DOHH2 (cell line): ENCODE measurements around the gene DMTF1.
A peak's percentile ranks its signal among the peaks of the same experiment; 100 is the strongest.

Experiments used
- H3F3A ChIP-seq: fragments of 200-600 bp; sonication (generic), shearing (Covaris generic); 2 replicates; pipeline ENCODE4 v1.6.0; 2016; ENCODE audit warnings: antibody characterized with exemption, mild to moderate bottlenecking; ENCODE audit not compliant: control insufficient read depth, insufficient read depth
- H3K27ac ChIP-seq: fragments of 200-600 bp; sonication (generic); 2 replicates; pipeline ENCODE4 v1.5.1; 2014; ENCODE audit warnings: low read depth, mild to moderate bottlenecking, low read length, moderate library complexity
- H3K27me3 ChIP-seq: fragments of 200-600 bp; sonication (generic); 2 replicates; pipeline ENCODE4 v1.6.1; 2014; ENCODE audit warnings: mild to moderate bottlenecking, low read length, mixed read lengths; ENCODE audit not compliant: control insufficient read depth
- H3K36me3 ChIP-seq: fragments of 200-600 bp; sonication (generic); 2 replicates; pipeline ENCODE4 v1.6.1; 2014; ENCODE audit warnings: mild to moderate bottlenecking, low read length, moderate library complexity, mixed read lengths; ENCODE audit not compliant: control insufficient read depth
- H3K4me1 ChIP-seq: fragments of 200-600 bp; sonication (generic); 2 replicates; pipeline ENCODE4 v1.6.1; 2014; ENCODE audit warnings: mild to moderate bottlenecking, low read length, mixed read lengths; ENCODE audit not compliant: control insufficient read depth
- H3K4me2 ChIP-seq: fragments of 200-600 bp; sonication (generic); 2 replicates; pipeline ENCODE4 v1.6.0; 2014; ENCODE audit warnings: mild to moderate bottlenecking, low read length, moderate library complexity
- H3K4me3 ChIP-seq: fragments of 200-600 bp; sonication (generic); 2 replicates; pipeline ENCODE4 v1.5.1; 2014; ENCODE audit warnings: mild to moderate bottlenecking, low read length, mixed read lengths
- H3K79me2 ChIP-seq: fragments of 200-600 bp; sonication (generic); 2 replicates; pipeline ENCODE4 v1.6.1; 2014; ENCODE audit warnings: mild to moderate bottlenecking, low read length, mixed read lengths; ENCODE audit not compliant: control insufficient read depth
- H3K9me2 ChIP-seq: fragments of 200-600 bp; sonication (generic); replicated peaks from 2 replicates; pipeline ENCODE4 v1.6.1; 2014; ENCODE audit warnings: mild to moderate bottlenecking, low read length, mixed read lengths; ENCODE audit not compliant: control insufficient read depth
- H3K9me3 ChIP-seq: fragments of 200-600 bp; sonication (generic); 2 replicates; pipeline ENCODE4 v1.6.1; 2014; ENCODE audit warnings: antibody characterized with exemption, low read length, mixed read lengths; ENCODE audit not compliant: control insufficient read depth, insufficient read depth
- H4K20me1 ChIP-seq: fragments of 200-600 bp; sonication (generic); 2 replicates; pipeline ENCODE4 v1.6.0; 2014; ENCODE audit warnings: low read depth, mild to moderate bottlenecking, antibody characterized with exemption, low read length, moderate library complexity; ENCODE audit not compliant: control insufficient read depth, insufficient read depth
- EZH2phosphoT487 ChIP-seq: fragments of 200-600 bp; sonication (generic); IDR thresholded peaks from 2 replicates; pipeline ENCODE4 v1.6.1; 2017; ENCODE audit warnings: borderline replicate concordance, mild to moderate bottlenecking, antibody characterized with exemption, low read length, moderate library complexity, mixed read lengths
- TF ChIP-seq, protein P1 (sequence below): fragments of 200-600 bp; sonication (generic); IDR thresholded peaks from one replicate; pipeline ENCODE4 v1.5.1; 2014; ENCODE audit warnings: antibody characterized with exemption, mild to moderate bottlenecking, low read depth, low read length; ENCODE audit not compliant: poor library complexity, severe bottlenecking

The DMTF1 gene

DNA sequence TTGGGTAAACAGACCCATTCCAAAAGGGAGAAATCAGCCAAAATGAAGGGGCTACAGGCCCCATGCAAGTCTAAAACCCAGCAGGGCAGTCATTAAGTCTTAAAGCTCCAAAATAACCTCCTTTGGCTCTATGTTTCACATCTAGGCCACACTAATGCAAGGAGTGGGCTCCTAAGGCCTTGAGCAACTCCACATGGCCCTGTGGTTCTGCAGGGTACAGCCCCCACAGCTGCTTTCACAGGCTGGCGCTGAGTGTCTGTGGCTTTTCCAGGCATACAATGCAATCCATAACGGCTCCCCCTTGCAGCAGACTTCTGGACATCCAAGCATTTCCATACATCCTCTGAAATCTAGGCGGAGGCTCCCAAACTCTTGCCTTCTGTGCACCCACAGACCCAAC, 58.3 kb downstream of the DMTF1 start:
- peaks cover 14% of the 10 kb centered on the region for H3F3A ChIP-seq
- H3K4me1 ChIP-seq, result peaks cover 41% of the 10 kb centered on the region
- no peak overlapping the region for H3K27ac ChIP-seq
- H3K4me3 ChIP-seq, result no peak overlapping the region
- peaks cover 61% of the 10 kb centered on the region for H3K9me3 ChIP-seq
- no peak overlapping the region for H3K4me2 ChIP-seq
- TF ChIP-seq, protein P1, sequence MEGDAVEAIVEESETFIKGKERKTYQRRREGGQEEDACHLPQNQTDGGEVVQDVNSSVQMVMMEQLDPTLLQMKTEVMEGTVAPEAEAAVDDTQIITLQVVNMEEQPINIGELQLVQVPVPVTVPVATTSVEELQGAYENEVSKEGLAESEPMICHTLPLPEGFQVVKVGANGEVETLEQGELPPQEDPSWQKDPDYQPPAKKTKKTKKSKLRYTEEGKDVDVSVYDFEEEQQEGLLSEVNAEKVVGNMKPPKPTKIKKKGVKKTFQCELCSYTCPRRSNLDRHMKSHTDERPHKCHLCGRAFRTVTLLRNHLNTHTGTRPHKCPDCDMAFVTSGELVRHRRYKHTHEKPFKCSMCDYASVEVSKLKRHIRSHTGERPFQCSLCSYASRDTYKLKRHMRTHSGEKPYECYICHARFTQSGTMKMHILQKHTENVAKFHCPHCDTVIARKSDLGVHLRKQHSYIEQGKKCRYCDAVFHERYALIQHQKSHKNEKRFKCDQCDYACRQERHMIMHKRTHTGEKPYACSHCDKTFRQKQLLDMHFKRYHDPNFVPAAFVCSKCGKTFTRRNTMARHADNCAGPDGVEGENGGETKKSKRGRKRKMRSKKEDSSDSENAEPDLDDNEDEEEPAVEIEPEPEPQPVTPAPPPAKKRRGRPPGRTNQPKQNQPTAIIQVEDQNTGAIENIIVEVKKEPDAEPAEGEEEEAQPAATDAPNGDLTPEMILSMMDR, result no peak
- TF ChIP-seq EZH2phosphoT487, result no peak
- H3K79me2 ChIP-seq, result peaks cover 100% of the 10 kb centered on the region
- peaks cover 100% of the 10 kb centered on the region for H3K36me3 ChIP-seq
- H3K27me3 ChIP-seq, result no peaks in the 10 kb centered on the region
- peaks cover 37% of the 10 kb centered on the region for H4K20me1 ChIP-seq
- H3K9me2 ChIP-seq, result no peaks in the 10 kb centered on the region

DNA sequence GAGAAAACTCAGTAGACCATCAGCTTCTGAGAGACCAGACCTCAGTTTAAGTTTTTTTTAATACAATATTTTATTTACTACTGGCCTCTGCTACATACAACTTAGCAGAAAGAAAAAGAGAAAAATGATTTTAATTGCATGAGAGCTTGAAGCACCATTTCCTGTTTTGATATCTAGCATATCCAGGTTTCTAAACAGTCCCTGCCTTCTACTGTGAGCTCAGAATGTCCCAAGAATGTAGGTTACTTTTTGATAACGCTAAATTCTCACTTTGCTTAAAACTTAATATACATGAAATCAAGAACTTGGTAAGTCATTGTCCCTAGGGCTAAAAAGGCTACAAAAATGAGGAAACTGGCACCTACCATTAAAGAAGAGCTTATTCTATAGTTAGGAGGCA, 60.2 kb downstream of the DMTF1 start:
- H3K4me3 ChIP-seq, result peak overlapping the region; percentile 90
- peaks cover 61% of the 10 kb centered on the region for H3K4me1 ChIP-seq
- peaks cover 96% of the 10 kb centered on the region for H3K36me3 ChIP-seq
- peak overlapping the region; percentile 74 for H3K4me2 ChIP-seq
- H3K9me3 ChIP-seq, result peaks cover 43% of the 10 kb centered on the region
- H3K9me2 ChIP-seq, result no peaks in the 10 kb centered on the region
- H3K27me3 ChIP-seq, result no peaks in the 10 kb centered on the region
- TF ChIP-seq, protein P1, result no peak
- TF ChIP-seq EZH2phosphoT487, result no peak
- H3F3A ChIP-seq, result peaks cover 23% of the 10 kb centered on the region
- H3K27ac ChIP-seq, result peak overlapping the region; percentile 96
- peaks cover 35% of the 10 kb centered on the region for H4K20me1 ChIP-seq
- H3K79me2 ChIP-seq, result peaks cover 93% of the 10 kb centered on the region

DNA sequence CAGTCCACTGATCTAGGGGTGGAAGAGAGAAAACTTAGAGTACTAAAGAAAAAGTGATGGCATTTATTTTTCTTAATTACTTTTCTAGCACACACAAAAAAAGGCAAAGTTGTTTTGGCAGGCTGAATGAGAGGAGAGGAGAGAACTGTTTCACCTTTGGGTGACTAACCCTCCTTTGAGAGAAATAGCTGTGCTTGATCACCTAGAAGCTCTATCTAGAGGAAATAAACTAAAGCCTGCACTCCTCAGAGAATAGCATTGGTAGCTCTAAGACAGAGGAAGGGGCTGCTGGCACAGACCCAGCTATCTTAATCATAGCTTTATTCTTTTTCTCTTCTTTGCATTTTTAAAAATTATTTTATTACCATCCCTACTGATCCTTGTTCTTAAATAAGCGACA, 61.0 kb downstream of the DMTF1 start:
- Histone ChIP-seq H3K27ac (peak overlapping the region; percentile 96), H3K9me3 (peaks cover 37% of the 10 kb centered on the region), H3K4me1 (peaks cover 64% of the 10 kb centered on the region), H3K4me3 (peak overlapping the region; percentile 90), H3F3A (peaks cover 31% of the 10 kb centered on the region), H3K4me2 (peak overlapping the region; percentile 74), H4K20me1 (peaks cover 35% of the 10 kb centered on the region), H3K79me2 (peaks cover 93% of the 10 kb centered on the region), H3K36me3 (peaks cover 96% of the 10 kb centered on the region), H3K9me2 (no peaks in the 10 kb centered on the region), H3K27me3 (no peaks in the 10 kb centered on the region)
- TF ChIP-seq EZH2phosphoT487, result no peak
- TF ChIP-seq, protein P1, result no peak

DNA sequence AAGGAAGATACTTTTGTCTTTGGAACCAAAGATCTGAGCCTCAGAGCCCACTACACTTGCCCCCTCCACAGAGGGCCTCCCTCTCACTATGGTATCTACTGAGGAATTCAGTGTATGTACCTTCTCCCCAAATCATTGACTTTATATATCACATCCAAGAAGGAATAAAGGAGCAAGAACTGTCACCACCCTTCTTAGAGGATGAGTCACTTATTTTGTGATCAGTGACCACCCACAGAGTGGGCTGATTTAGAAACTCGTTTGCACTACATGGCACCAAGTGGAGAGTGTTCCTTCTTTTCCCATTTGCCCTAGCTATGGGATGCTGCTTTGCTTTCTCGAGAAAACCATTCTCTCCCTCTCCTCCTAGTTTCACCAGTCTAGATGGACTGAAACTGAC, 61.6 kb downstream of the DMTF1 start:
- peaks cover 35% of the 10 kb centered on the region for H3F3A ChIP-seq
- TF ChIP-seq, protein P1, result no peak
- no peak for TF ChIP-seq EZH2phosphoT487
- H3K4me2 ChIP-seq, result peak overlapping the region; percentile 74
- peaks cover 96% of the 10 kb centered on the region for H3K36me3 ChIP-seq
- peaks cover 35% of the 10 kb centered on the region for H4K20me1 ChIP-seq
- H3K27ac ChIP-seq, result peak overlapping the region; percentile 96
- peaks cover 93% of the 10 kb centered on the region for H3K79me2 ChIP-seq
- H3K9me2 ChIP-seq, result no peaks in the 10 kb centered on the region
- H3K27me3 ChIP-seq, result no peaks in the 10 kb centered on the region
- H3K4me1 ChIP-seq, result peaks cover 64% of the 10 kb centered on the region
- peaks cover 32% of the 10 kb centered on the region for H3K9me3 ChIP-seq
- H3K4me3 ChIP-seq, result peak overlapping the region; percentile 90
